Measurements from ENCODE around the gene MAP1LC3A. TPM values are rescaled to one million over a fixed set of nuclear protein-coding genes. Genes with fewer than 3 reads are reported as not detected.

MAP1LC3A gene
- total RNA-seq, 4 donors from 2014 or later = 42.6 to 111 (median 103) TPM

GRCh38 chr20:34561661-34562060 is 3.1 kb downstream of the MAP1LC3A start:
- no peak for TF ChIP-seq POLR2AphosphoS5 (IDR thresholded peaks at IDR 0.05)
- no peak for TF ChIP-seq CTCF (IDR thresholded peaks at IDR 0.05)
- no peak for TF ChIP-seq POLR2A (IDR thresholded peaks at IDR 0.05)
- TF ChIP-seq EP300 (IDR thresholded peaks at IDR 0.05) = no peak
- no peaks in the 10 kb centered on the region for H3K9me3 ChIP-seq
- no peak overlapping the region for H3K4me3 ChIP-seq
- peaks cover 1% of the 10 kb centered on the region for H3K36me3 ChIP-seq
- 77% methylated on average over 10 of the region's 10 CpGs for WGBS
- no peak overlapping the region for H3K27ac ChIP-seq
- DNase-seq (ENCODE audit: low spot score in 2 of 2) = no peak
- H3K27me3 ChIP-seq = no peaks in the 10 kb centered on the region
- H3K4me1 ChIP-seq = peaks cover 20% of the 10 kb centered on the region

- peaks cover 17% of the 10 kb centered on the region for H3K4me1 ChIP-seq
- peaks cover 9% of the 10 kb centered on the region for H3K36me3 ChIP-seq
- DNase-seq (ENCODE audit: low spot score in 2 of 2) = no peak
- H3K9me3 ChIP-seq = no peaks in the 10 kb centered on the region
- H3K27me3 ChIP-seq = no peaks in the 10 kb centered on the region
- 61% methylated on average over 4 of the region's 5 CpGs for WGBS
- H3K27ac ChIP-seq = no peak overlapping the region
- H3K4me3 ChIP-seq = no peak overlapping the region
- TF ChIP-seq CTCF (IDR thresholded peaks at IDR 0.05) (no peak), POLR2AphosphoS5 (IDR thresholded peaks at IDR 0.05) (no peak)
These were observed 4.1 kb downstream of the MAP1LC3A start for GRCh38 chr20:34562641-34563040.

- 76% methylated on average over 4 of the region's 7 CpGs for WGBS
- TF ChIP-seq POLR2A (IDR thresholded peaks at IDR 0.05) = no peak
- TF ChIP-seq POLR2AphosphoS5 (IDR thresholded peaks at IDR 0.05) = no peak
- TF ChIP-seq CTCF (IDR thresholded peaks at IDR 0.05) = no peak
- TF ChIP-seq EP300 (IDR thresholded peaks at IDR 0.05) = no peak
- no peak overlapping the region for H3K4me3 ChIP-seq
- H3K27ac ChIP-seq = no peak overlapping the region
- H3K36me3 ChIP-seq = peaks cover 13% of the 10 kb centered on the region
- no peak for DNase-seq (ENCODE audit: low spot score in 2 of 2)
- peaks cover under 1% of the 10 kb centered on the region for H3K4me1 ChIP-seq
- no peaks in the 10 kb centered on the region for H3K27me3 ChIP-seq
- H3K9me3 ChIP-seq = no peaks in the 10 kb centered on the region
These were observed 6.3 kb downstream of the MAP1LC3A start for GRCh38 chr20:34564833-34565232.

- no peak for TF ChIP-seq POLR2A (IDR thresholded peaks at IDR 0.05)
- no peak for TF ChIP-seq CTCF (IDR thresholded peaks at IDR 0.05)
- no peak for TF ChIP-seq POLR2AphosphoS5 (IDR thresholded peaks at IDR 0.05)
- TF ChIP-seq EP300 (IDR thresholded peaks at IDR 0.05) = no peak
- Histone ChIP-seq H3K36me3 (peaks cover 23% of the 10 kb centered on the region), H3K9me3 (no peaks in the 10 kb centered on the region), H3K27ac (no peak overlapping the region), H3K27me3 (no peaks in the 10 kb centered on the region), H3K4me1 (no peaks in the 10 kb centered on the region), H3K4me3 (no peak overlapping the region)
- no peak for DNase-seq (ENCODE audit: low spot score in 2 of 2)
- WGBS = 94% methylated on average over 9 of the region's 9 CpGs
These were observed 8.7 kb downstream of the MAP1LC3A start for GRCh38 chr20:34566978-34567891.

All from suprapubic skin (tissue), 4 donors.